HEK293T (cell line): ENCODE measurements around the gene WNT8A.

Source experiments
- ARNT ChIP-seq: fragments of 450-650 bp; IDR thresholded peaks from 2 replicates; pipeline ENCODE4 v1.6.1; 2017; ENCODE audit warnings: mild to moderate bottlenecking
- BHLHE40 ChIP-seq: fragments of 450-650 bp; IDR thresholded peaks from 2 replicates; pipeline ENCODE4 v1.6.1; 2016; ENCODE audit warnings: mild to moderate bottlenecking, moderate library complexity, borderline replicate concordance
- SP1 ChIP-seq: fragments of 450-650 bp; IDR thresholded peaks from 2 replicates; pipeline ENCODE4 v1.6.1; 2017
- ZNF384 ChIP-seq: fragments of 450-650 bp; IDR thresholded peaks from 2 replicates; pipeline ENCODE4 v1.6.1; 2016
- TF ChIP-seq, protein P1 (sequence below): fragments of 450-650 bp; IDR thresholded peaks from 2 replicates; pipeline ENCODE4 v1.6.1; 2016

DNA sequence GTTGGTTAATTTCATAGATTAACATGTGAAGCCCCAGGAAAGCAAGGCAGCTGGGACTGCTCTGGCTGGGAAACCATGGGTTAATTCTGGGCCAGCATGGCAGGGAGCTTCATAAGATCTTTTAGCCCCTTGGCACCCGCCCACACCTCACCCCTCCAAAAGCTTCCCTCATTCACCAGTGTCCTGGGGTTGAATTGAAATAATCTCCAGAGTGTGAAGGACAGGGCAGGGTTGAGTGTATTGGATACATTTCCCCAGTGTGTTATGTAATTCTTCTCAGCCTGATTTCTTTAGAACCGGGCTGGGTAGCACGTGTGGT, 19.4 kb downstream of the WNT8A start:
- TF ChIP-seq ARNT: no peak
- TF ChIP-seq, protein P1, sequence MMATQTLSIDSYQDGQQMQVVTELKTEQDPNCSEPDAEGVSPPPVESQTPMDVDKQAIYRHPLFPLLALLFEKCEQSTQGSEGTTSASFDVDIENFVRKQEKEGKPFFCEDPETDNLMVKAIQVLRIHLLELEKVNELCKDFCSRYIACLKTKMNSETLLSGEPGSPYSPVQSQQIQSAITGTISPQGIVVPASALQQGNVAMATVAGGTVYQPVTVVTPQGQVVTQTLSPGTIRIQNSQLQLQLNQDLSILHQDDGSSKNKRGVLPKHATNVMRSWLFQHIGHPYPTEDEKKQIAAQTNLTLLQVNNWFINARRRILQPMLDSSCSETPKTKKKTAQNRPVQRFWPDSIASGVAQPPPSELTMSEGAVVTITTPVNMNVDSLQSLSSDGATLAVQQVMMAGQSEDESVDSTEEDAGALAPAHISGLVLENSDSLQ: no peak
- no peak for TF ChIP-seq BHLHE40
- no peak for TF ChIP-seq SP1
- TF ChIP-seq ZNF384: no peak
